ENCODE measurements around the gene DNAJA3. TPM values are rescaled to one million over a fixed set of nuclear protein-coding genes. Genes with fewer than 3 reads are reported as not detected.

DNAJA3 gene
- total RNA-seq, 1 donor from 2014 or later, result 71.2 TPM

GRCh38 chr16:4383591-4384444 lies 41.9 kb upstream of the DNAJA3 start:
- H3K4me3 ChIP-seq (ENCODE audit: low read depth, low read length), result no peak overlapping the region
- no peaks in the 10 kb centered on the region for H3K27me3 ChIP-seq (ENCODE audit: control insufficient read depth, insufficient read depth, low read length)
- DNase-seq (ENCODE audit: low read depth), result no peak
- TF ChIP-seq, protein P1, sequence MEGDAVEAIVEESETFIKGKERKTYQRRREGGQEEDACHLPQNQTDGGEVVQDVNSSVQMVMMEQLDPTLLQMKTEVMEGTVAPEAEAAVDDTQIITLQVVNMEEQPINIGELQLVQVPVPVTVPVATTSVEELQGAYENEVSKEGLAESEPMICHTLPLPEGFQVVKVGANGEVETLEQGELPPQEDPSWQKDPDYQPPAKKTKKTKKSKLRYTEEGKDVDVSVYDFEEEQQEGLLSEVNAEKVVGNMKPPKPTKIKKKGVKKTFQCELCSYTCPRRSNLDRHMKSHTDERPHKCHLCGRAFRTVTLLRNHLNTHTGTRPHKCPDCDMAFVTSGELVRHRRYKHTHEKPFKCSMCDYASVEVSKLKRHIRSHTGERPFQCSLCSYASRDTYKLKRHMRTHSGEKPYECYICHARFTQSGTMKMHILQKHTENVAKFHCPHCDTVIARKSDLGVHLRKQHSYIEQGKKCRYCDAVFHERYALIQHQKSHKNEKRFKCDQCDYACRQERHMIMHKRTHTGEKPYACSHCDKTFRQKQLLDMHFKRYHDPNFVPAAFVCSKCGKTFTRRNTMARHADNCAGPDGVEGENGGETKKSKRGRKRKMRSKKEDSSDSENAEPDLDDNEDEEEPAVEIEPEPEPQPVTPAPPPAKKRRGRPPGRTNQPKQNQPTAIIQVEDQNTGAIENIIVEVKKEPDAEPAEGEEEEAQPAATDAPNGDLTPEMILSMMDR (IDR thresholded peaks at IDR 0.05; ENCODE audit: insufficient read depth, low read length, poor library complexity, severe bottlenecking), result no peak
- H3K36me3 ChIP-seq (ENCODE audit: control insufficient read depth, insufficient read depth, low read length), result peaks cover 3% of the 10 kb centered on the region

DNA sequence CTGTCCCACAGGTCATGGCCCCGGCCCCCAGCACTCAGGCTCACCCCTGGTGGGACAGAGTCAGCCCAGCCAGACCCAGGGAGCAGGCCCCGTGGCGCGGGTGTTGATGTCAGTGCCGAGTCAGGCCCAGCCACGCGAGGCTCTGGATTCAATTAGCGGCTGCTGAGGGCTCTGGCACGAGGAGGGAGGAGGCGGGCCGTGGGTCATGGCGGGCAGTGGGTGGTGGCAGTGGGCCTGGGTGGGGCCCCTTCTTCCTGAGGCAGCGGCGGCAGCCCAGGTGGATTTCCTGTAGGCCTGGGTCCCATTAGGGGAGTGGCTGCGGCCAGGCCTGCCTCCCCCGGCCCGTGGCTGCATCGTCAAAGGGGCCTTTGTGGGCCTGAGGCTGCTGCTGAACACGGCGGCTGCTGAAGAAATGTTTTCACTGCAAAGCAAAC lies 41.1 kb upstream of the DNAJA3 start:
- no peak for DNase-seq (ENCODE audit: low read depth)
- Histone ChIP-seq H3K36me3 (ENCODE audit: control insufficient read depth, insufficient read depth, low read length) (peaks cover 3% of the 10 kb centered on the region), H3K27me3 (ENCODE audit: control insufficient read depth, insufficient read depth, low read length) (no peaks in the 10 kb centered on the region), H3K4me3 (ENCODE audit: low read depth, low read length) (no peak overlapping the region)
- TF ChIP-seq, protein P1 (IDR thresholded peaks at IDR 0.05; ENCODE audit: insufficient read depth, low read length, poor library complexity, severe bottlenecking), result no peak

GRCh38 chr16:4385066-4385788 lies 40.4 kb upstream of the DNAJA3 start:
- H3K27me3 ChIP-seq (ENCODE audit: control insufficient read depth, insufficient read depth, low read length), result no peaks in the 10 kb centered on the region
- TF ChIP-seq, protein P1 (IDR thresholded peaks at IDR 0.05; ENCODE audit: insufficient read depth, low read length, poor library complexity, severe bottlenecking), result no peak
- H3K36me3 ChIP-seq (ENCODE audit: control insufficient read depth, insufficient read depth, low read length), result peaks cover 3% of the 10 kb centered on the region
- H3K4me3 ChIP-seq (ENCODE audit: low read depth, low read length), result no peak overlapping the region
- DNase-seq (ENCODE audit: low read depth), result no peak

- TF ChIP-seq, protein P1 (IDR thresholded peaks at IDR 0.05; ENCODE audit: insufficient read depth, low read length, poor library complexity, severe bottlenecking), result no peak
- Histone ChIP-seq H3K36me3 (ENCODE audit: control insufficient read depth, insufficient read depth, low read length) (peaks cover 3% of the 10 kb centered on the region), H3K27me3 (ENCODE audit: control insufficient read depth, insufficient read depth, low read length) (no peaks in the 10 kb centered on the region), H3K4me3 (ENCODE audit: low read depth, low read length) (no peak overlapping the region)
- DNase-seq (ENCODE audit: low read depth), result no peak
These were observed 39.7 kb upstream of the DNAJA3 start for GRCh38 chr16:4385789-4386450.

- TF ChIP-seq, protein P1 (IDR thresholded peaks at IDR 0.05; ENCODE audit: insufficient read depth, low read length, poor library complexity, severe bottlenecking), result no peak
- Histone ChIP-seq H3K36me3 (ENCODE audit: control insufficient read depth, insufficient read depth, low read length) (peaks cover 3% of the 10 kb centered on the region), H3K4me3 (ENCODE audit: low read depth, low read length) (no peak overlapping the region), H3K27me3 (ENCODE audit: control insufficient read depth, insufficient read depth, low read length) (no peaks in the 10 kb centered on the region)
- DNase-seq (ENCODE audit: low read depth), result no peak
These were observed 39.2 kb upstream of the DNAJA3 start for GRCh38 chr16:4386451-4386805.

Data from kidney epithelial cell (primary cell).